ENCODE data around the gene IPO5.

Gene IPO5

DNA sequence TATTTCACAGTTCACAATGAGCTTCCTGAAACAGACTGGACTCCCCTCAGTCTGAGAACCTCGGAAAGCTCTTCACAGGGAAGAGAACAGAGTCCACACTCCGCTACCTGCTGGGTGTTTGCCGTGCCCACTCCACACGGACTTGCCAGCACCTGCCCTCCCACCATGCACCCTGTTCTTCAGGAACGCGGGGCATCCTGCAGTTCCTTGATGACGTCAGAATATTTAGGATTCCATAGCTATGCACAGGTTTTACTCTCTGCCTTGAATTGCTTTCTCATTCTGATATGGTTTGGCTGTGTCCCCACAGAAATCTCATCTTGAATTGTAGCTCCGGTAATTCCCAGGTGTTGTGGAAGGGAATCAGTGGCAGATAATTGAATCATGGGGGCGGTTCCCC, 115.0 kb downstream of the IPO5 start:
- no peak overlapping the region for H3K4me3 ChIP-seq (ENCODE audit: low read depth, low read length)
- TF ChIP-seq, protein P1, sequence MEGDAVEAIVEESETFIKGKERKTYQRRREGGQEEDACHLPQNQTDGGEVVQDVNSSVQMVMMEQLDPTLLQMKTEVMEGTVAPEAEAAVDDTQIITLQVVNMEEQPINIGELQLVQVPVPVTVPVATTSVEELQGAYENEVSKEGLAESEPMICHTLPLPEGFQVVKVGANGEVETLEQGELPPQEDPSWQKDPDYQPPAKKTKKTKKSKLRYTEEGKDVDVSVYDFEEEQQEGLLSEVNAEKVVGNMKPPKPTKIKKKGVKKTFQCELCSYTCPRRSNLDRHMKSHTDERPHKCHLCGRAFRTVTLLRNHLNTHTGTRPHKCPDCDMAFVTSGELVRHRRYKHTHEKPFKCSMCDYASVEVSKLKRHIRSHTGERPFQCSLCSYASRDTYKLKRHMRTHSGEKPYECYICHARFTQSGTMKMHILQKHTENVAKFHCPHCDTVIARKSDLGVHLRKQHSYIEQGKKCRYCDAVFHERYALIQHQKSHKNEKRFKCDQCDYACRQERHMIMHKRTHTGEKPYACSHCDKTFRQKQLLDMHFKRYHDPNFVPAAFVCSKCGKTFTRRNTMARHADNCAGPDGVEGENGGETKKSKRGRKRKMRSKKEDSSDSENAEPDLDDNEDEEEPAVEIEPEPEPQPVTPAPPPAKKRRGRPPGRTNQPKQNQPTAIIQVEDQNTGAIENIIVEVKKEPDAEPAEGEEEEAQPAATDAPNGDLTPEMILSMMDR (IDR thresholded peaks at IDR 0.05; ENCODE audit: borderline replicate concordance, insufficient read depth, low read depth, low read length): no peak

DNA sequence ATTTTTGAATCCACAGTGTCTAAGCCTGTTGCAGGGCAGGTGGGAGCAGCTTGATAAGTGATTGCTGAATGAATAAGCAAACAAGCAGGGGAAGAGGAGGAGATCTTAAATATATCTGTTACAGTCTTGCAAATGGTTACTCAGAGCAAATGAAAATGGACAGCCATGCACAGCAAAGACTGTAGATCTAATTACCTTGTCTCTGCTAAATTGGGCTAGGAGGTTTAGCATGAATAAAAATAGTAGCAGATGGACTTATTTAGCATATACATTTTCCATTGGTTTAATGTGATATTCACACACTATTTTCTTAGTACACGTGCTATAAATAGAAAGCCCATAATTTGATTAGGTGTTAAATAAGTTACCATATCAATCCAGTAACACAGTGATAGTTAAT, 116.5 kb downstream of the IPO5 start:
- no peak overlapping the region for H3K4me3 ChIP-seq (ENCODE audit: low read depth, low read length)
- TF ChIP-seq, protein P1 (IDR thresholded peaks at IDR 0.05; ENCODE audit: borderline replicate concordance, insufficient read depth, low read depth, low read length): no peak

DNA sequence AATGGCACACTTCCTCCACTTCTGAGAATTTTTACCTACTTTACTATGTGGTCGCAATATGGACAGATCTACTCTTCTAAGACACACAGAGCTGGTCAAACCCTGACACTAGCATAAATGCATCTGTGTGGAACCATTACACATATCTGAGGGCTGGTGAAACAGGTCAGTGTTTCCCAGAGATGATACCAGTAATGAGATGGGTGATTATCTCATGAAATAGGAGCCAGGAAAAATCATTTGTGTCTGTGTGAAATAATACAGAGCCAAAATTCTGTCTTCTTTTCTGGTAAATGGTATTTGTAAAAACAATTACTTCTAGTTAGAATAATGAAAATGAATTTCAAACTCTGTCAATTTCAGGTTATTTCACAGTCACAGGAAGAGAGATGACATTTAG, 117.8 kb downstream of the IPO5 start:
- TF ChIP-seq, protein P1 (IDR thresholded peaks at IDR 0.05; ENCODE audit: borderline replicate concordance, insufficient read depth, low read depth, low read length): no peak
- H3K4me3 ChIP-seq (ENCODE audit: low read depth, low read length): no peak overlapping the region

DNA sequence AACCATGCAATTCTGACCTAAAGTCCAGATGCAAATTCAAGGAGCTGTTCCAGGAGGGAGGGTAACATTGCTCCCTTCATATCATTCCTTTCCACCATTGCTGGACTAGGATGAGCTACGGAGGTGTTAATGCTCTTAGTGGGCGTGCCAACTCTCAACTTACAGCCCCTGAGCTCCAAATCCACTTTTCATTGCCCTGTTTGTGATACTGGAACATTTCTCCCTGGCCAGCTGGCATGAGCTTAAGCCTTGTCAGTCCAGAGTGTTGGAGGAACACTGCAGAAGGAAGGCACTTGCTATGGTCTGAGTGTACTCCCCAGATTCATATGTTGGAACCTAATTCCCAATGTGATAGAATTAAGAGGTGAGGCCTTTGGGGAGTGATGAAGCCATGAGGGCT, 119.0 kb downstream of the IPO5 start:
- TF ChIP-seq, protein P1 (IDR thresholded peaks at IDR 0.05; ENCODE audit: borderline replicate concordance, insufficient read depth, low read depth, low read length): no peak
- H3K4me3 ChIP-seq (ENCODE audit: low read depth, low read length): no peak overlapping the region

Measured in GM12875 (cell line).